ENCODE measurements around the gene USP49. TPM values are rescaled to one million over a fixed set of nuclear protein-coding genes. Genes with fewer than 3 reads are reported as not detected.

The USP49 gene
- total and polyA plus RNA-seq, 2 of the 13 experiments (the other 11 are each of a cell fraction or from before 2014, with no cell fraction given): 2.9 to 4.3 TPM

- TF ChIP-seq, protein P1, sequence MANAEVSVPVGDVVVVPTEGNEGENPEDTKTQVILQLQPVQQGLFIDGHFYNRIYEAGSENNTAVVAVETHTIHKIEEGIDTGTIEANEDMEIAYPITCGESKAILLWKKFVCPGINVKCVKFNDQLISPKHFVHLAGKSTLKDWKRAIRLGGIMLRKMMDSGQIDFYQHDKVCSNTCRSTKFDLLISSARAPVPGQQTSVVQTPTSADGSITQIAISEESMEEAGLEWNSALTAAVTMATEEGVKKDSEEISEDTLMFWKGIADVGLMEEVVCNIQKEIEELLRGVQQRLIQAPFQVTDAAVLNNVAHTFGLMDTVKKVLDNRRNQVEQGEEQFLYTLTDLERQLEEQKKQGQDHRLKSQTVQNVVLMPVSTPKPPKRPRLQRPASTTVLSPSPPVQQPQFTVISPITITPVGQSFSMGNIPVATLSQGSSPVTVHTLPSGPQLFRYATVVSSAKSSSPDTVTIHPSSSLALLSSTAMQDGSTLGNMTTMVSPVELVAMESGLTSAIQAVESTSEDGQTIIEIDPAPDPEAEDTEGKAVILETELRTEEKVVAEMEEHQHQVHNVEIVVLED (CRISPR knock-in tag; IDR thresholded peaks at IDR 0.05; ENCODE audit: borderline replicate concordance): no peak
- TF ChIP-seq POLR2G (IDR thresholded peaks at IDR 0.05; ENCODE audit: low read depth, low read length): peak; percentile 46; the same call in 1 of the 2 replicates
- TF ChIP-seq HNRNPL (IDR thresholded peaks at IDR 0.05; ENCODE audit: low read depth, low read length): no peak
- TF ChIP-seq GMEB2 (CRISPR knock-in tag; IDR thresholded peaks at IDR 0.05; ENCODE audit: low read depth): no peak
- TF ChIP-seq HNRNPH1 (optimal IDR thresholded peaks at IDR 0.05; ENCODE audit: low read depth, low read length): no peak
These were observed 105.1 kb downstream of the USP49 start (continued) for GRCh38 chr6:41790045-41790444.

DNA sequence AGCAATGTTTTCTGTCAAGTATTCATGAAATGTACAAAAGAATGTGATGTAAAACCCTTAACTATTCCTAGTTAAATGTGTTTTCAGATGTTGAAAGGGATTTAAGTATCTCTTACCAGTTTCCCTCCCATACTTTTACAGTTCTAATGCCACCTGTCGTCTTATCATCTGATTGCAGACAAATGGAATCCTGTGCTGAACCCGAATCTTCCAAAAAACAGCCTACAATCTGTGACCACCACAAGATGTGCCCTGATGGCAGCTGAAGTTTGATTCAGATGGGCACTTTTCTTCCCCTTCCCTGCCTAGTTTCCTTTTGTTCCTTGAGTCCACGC is 105.8 kb downstream of the USP49 start:
- Histone ChIP-seq H4K20me1 (ENCODE audit: insufficient read depth, low read length) (no peaks in the 10 kb centered on the region), H3K9me3 (ENCODE audit: low read length) (no peaks in the 10 kb centered on the region), H3K4me3 (replicated peaks in 1 of 3; ENCODE audit: insufficient read depth in 1 of 3, low read depth in 2 of 3, low read length in 3 of 3) (peak overlapping the region in 1 of 3 experiments; percentile 64; a peak in 1 of 6 replicates), H3K9ac (ENCODE audit: insufficient read depth, low read depth, low read length) (0 out of 2 replicates have a peak overlapping the region, but pooled peaks have one; percentile 12), H2AFZ (ENCODE audit: low read length) (no peak overlapping the region), H3K4me2 (ENCODE audit: low read depth, low read length) (peak overlapping the region; percentile 62), H3K36me3 (replicated peaks in 1 of 2; ENCODE audit: control insufficient read depth in 1 of 2, insufficient read depth in 2 of 2, low read length in 2 of 2) (peaks cover 10 to 34% of the 10 kb centered on the region in 2 experiments), H3K4me1 (ENCODE audit: insufficient read depth, low read length) (peaks cover 27% of the 10 kb centered on the region), H3K27me3 (ENCODE audit: control insufficient read depth in 1 of 2, insufficient read depth in 2 of 2, low read length in 2 of 2) (no peaks in the 10 kb centered on the region; a peak in 2 of 5 replicates), H3K79me2 (ENCODE audit: insufficient read depth, low read length) (peaks cover 20% of the 10 kb centered on the region), H3K27ac (ENCODE audit: extremely low read length, insufficient read depth, low read length) (peak overlapping the region; percentile 4)
- 98% methylated on average over 3 of the region's 3 CpGs for WGBS (ENCODE audit: low lambda C conversion rate)
- intact Hi-C loops (cut with micrococcal nuclease; ENCODE audit: unreplicated experiment) (loop anchor here (5.0 kb wide), 2 partner anchors 378 to 422 kb away; no protein-coding TSS in a partner anchor), in situ Hi-C loops (cut with HindIII; ENCODE audit: extremely low pct_ligation_motif_present, low pct_unique_long_range_greater_than_20kb) (loop anchor here (5.0 to 25.0 kb wide), 3 partner anchors 133 to 423 kb away; partner anchors contain the start of genes BYSL, MED20 and MRPS10)
- DNase-seq (ENCODE audit: low spot score) (no peak), FAIRE-seq (no peak), ATAC-seq (no peak)
- TSS peak; percentile 60 for BruUV-seq (replicated peaks)
- POLR2A ChIA-PET: no interaction called here
- CTCF ChIA-PET (ENCODE audit: low intra/inter-chr PET ratio, low total read pairs): no interaction called here
- TF ChIP-seq GMEB2 (CRISPR knock-in tag; IDR thresholded peaks at IDR 0.05; ENCODE audit: low read depth): no peak
- TF ChIP-seq, protein P2, sequence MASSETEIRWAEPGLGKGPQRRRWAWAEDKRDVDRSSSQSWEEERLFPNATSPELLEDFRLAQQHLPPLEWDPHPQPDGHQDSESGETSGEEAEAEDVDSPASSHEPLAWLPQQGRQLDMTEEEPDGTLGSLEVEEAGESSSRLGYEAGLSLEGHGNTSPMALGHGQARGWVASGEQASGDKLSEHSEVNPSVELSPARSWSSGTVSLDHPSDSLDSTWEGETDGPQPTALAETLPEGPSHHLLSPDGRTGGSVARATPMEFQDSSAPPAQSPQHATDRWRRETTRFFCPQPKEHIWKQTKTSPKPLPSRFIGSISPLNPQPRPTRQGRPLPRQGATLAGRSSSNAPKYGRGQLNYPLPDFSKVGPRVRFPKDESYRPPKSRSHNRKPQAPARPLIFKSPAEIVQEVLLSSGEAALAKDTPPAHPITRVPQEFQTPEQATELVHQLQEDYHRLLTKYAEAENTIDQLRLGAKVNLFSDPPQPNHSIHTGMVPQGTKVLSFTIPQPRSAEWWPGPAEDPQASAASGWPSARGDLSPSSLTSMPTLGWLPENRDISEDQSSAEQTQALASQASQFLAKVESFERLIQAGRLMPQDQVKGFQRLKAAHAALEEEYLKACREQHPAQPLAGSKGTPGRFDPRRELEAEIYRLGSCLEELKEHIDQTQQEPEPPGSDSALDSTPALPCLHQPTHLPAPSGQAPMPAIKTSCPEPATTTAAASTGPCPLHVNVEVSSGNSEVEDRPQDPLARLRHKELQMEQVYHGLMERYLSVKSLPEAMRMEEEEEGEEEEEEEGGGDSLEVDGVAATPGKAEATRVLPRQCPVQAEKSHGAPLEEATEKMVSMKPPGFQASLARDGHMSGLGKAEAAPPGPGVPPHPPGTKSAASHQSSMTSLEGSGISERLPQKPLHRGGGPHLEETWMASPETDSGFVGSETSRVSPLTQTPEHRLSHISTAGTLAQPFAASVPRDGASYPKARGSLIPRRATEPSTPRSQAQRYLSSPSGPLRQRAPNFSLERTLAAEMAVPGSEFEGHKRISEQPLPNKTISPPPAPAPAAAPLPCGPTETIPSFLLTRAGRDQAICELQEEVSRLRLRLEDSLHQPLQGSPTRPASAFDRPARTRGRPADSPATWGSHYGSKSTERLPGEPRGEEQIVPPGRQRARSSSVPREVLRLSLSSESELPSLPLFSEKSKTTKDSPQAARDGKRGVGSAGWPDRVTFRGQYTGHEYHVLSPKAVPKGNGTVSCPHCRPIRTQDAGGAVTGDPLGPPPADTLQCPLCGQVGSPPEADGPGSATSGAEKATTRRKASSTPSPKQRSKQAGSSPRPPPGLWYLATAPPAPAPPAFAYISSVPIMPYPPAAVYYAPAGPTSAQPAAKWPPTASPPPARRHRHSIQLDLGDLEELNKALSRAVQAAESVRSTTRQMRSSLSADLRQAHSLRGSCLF (CRISPR knock-in tag; IDR thresholded peaks at IDR 0.05; ENCODE audit: borderline replicate concordance): no peak
- TF ChIP-seq POLR2AphosphoS5 (IDR thresholded peaks at IDR 0.05; ENCODE audit: low read depth, low read length): peak; percentile 6; the same call in 1 of the 2 replicates
- TF ChIP-seq FOXP4 (CRISPR knock-in tag; IDR thresholded peaks at IDR 0.05): no peak
- TF ChIP-seq KLF13 (CRISPR knock-in tag; IDR thresholded peaks at IDR 0.05): no peak
- TF ChIP-seq JARID2 (CRISPR knock-in tag; IDR thresholded peaks at IDR 0.05; ENCODE audit: insufficient replicate concordance): no peak
